Measurements from ENCODE around the gene PLXNB1.

DNA sequence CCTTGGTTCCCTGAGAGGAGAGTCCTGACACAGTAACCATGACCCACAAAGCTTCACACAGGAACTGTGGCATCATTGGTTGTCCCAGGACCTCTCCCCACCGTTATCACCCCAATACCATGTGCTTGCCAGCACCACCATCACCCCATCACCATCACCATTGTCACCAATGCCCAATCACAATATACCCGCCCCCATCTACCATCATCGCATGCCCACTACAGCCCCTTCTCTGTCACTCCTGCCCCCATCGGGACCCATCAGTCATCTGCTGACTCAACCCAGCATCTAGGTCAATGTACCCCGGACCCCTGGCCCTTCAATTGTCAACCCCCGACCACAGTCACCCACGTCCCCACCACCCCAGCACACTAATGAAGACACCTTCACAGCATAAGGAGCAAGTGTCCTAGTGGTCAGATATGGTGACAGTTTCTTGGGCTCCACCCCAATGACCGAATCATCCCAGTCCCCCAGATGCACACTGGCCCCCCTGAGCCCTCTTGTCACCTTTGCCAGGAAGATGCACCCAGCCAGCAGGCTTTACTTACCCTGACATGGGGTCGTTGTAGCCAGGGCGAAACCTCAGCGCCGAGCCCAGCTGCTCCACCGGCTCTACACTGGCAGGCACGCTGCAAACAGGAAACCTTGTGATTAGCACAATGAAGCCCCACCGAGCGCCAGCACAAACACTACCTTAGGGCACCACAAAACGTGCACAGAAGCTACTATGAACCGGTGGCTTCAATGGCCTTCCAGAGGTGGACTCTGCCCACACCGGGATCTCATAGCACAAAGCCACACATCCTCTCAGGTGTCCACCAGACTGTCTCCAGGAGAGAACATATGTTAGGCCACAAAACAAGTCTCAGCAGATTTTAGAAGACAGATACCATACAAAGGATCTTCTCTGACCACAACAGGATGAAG lies 49.0 kb upstream of the PLXNB1 start:
- TF ChIP-seq YY1 (IDR thresholded peaks at IDR 0.05; ENCODE audit: insufficient read depth, insufficient read length) = no peak
- TF ChIP-seq ZNF274 (IDR thresholded peaks at IDR 0.05; ENCODE audit: low read depth, low read length) = no peak

Data from NT2/D1 (cell line).